CD4-positive, alpha-beta T cell treated with Interleukin-17A for 4 hours (primary cell): ENCODE results near the gene MYZAP.

Experiments used
- DNase-seq: peaks from one replicate; pipeline ENCODE4 v3.0.0-alpha.2; 2020; ENCODE audit warnings: mixed read lengths

MYZAP gene

DNA sequence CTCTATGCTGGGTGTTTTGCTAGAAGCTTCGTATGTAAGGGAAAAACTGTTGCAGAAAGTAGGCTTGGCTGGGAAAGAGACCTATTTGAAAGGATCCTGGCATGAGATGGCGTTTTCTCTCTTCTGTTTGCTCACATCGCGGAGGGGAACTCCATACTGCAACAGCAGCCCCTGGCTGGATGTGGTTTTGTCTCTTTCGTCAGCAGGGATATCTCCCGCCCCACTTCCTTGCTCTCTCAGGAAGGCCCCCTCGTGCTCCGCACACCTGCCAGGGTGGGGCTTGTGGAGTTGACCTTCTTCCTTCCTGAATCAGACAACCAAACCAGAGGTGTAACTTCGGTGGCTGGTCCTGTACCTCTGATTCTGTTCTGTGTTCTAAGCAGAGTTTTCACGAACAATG, 26.4 kb upstream of the MYZAP start:
- peak; percentile 59 for DNase-seq

DNA sequence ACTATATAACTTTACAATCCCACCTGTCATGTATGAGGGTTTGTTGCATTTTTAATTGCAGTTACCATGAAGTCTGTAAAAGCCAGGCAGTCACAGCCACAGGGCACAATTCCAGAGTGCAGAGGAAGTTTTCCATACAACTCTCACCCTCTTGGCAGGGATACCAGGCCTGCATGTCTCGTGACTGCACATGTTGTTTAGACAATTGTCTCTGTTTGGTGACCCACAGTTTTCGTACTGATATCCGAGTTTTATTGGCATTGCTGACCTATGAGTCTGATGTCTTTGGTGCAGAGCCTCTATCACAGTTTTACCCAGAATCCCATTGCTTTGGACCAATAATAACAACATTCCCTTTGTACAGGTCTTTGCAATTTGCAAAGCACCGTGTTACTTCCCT, 24.9 kb upstream of the MYZAP start:
- no peak for DNase-seq

DNA sequence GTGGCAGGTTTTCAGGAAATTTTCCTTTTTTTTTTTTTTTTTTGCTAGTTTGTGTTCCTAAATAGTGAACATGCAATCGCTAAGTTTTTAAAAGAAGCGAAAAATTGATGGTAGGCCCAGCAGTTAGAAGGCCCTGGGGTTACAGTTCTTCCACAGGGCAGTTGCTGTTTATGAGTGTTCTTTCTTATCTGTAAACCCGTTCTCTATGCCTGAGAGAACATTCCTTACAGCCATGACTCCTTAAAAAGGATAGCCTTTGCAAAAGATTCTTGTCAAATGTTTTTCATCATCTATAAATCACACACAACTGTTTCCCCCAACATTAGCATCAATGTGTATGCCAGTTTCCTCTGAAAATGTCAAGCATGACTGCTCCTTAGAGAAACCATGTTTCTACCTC, 23.8 kb upstream of the MYZAP start:
- DNase-seq = no peak

DNA sequence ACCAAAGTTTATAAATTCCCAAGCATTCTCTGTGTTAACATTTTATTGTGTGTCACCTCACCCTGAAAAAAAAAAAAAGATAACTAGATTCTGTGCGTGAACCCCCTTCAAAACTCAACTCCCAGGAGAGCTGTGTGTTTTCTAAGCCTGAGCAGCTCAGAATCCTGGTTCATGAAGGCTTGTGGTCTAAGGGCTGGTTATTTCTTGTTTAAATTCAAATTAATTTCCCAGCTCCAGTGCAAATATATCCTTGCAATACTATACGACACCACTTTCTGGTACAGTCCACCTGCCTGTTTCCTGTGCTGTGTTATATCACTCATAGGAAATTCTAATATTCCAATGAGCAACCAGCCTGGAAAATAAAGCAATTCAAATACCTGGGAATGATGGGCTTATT, 23.4 kb upstream of the MYZAP start:
- DNase-seq = no peak

DNA sequence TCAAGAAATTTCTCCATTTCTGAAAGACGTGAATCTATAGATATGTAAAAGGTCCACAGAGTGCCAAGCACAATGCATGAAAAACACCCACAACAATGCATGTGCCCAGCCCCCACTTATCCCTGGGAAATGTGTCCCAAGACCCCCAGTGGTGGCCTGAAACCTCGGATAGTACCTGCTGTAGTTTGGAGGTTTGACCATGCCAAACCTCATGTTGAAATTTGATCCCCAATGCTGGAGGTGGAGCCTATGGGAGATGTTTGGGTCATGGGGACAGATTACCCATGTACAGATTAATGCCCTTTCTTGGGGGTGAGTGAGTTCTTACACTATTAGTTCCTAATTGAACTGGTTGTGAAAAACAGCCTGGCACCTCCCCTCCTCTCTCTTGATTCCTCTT, 21.4 kb upstream of the MYZAP start:
- DNase-seq = no peak

DNA sequence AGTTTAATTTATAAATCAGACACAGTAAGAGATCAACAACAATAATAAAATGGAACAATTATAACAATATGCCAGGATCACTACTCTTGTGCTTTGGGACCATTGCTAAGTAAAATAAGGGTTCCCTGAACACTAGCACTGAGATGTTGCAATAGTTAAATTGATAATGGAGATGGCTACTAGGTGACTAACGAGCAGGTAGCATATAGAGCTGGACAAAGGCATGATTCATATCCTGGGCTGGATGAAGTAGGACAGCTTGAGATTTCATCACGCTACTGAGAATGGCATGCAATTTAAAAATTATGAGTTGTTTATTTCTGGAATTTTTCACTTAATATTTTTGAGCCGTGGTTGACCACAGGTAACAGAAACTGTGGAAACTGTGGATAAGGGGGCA, 20.7 kb upstream of the MYZAP start:
- DNase-seq = no peak

GRCh38 chr15:57571725-57572124, 20.0 kb upstream of the MYZAP start:
- DNase-seq = no peak

- DNase-seq = no peak
Measured at GRCh38 chr15:57572468-57572867, 19.2 kb upstream of the MYZAP start.

GRCh38 chr15:57573151-57573550, 18.6 kb upstream of the MYZAP start:
- DNase-seq = no peak

DNA sequence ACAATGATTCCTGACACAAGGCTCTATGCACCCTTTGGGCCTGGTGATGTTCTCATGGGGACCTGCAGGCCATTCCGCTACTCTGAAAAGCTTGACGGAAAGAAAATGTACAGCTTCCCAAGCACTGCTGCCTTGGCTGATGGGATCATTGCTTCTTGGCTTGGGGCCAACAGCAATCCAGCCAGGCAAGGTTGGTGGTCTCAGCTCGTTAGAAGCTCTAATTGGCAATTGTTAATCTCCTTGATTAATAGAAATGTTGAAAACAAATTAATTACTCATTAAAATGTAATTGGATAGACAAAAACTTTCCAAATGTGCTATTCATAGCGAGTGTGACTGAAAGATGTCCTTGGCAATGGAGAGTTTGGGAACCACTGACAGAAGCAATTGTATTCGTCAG, 16.3 kb upstream of the MYZAP start:
- DNase-seq = no peak

GRCh38 chr15:57578288-57578900, 13.3 kb upstream of the MYZAP start:
- DNase-seq = no peak

GRCh38 chr15:57580428-57580827, 11.3 kb upstream of the MYZAP start:
- no peak for DNase-seq

DNA sequence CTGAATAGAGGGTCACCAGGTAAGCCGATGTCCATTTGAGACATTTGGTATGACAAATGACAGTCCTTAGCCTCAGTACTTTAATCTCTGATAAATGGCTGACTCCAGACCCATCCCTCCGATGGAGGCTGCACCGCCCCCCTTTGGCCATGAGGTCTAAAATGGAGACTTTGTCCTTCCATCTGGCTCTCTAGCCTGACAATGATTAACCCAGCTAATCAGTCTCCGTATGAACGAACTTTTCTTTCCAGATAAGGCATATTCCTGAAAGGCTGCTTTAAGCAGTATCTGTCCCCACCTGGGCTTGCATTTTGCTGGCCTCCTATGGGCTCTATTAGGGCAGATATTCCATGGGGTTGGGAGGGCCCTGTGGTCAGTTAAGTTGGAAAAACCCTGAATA, 10.8 kb upstream of the MYZAP start:
- no peak for DNase-seq

GRCh38 chr15:57582090-57582489, 9.6 kb upstream of the MYZAP start:
- DNase-seq = no peak

DNA sequence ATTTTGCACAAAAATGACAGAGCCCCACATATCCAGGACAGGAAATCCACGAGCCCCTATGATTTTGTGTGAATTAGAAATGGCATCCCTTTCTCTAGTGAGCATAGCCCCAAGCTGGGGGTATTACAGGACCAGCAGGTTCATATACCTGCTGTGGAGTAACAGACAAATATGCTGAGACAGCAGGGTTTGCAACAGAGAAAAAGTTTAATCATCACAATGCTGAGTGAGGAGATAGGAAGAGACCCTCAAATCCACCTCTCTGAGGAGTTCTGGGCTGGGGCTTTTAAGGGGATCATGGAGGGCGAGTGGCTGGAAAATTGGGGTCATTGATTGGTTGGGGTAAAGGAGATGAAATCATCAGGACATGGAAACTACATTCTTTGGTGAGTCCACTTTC, 8.4 kb upstream of the MYZAP start:
- DNase-seq = no peak

DNA sequence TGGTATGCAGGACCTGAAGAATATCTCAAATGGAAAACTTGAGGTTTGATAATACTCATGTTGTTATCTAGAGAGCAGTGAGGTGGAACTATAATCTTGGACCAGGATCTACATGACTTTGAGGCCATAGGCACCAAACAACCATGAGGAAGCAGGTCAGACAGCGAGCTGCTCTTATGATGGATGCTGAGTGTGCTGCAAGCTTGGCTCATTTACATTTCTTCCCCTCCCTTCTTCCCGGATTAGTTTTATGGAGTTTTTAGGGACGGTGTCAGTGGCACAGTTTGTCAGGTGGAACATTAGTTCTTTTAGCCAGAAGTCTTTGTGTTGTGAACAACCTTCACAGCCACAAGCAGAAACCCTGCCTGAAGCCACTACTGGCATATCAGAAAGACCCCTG, 8.0 kb upstream of the MYZAP start:
- no peak for DNase-seq

GRCh38 chr15:57586661-57587424, 4.9 kb upstream of the MYZAP start:
- DNase-seq = no peak

DNA sequence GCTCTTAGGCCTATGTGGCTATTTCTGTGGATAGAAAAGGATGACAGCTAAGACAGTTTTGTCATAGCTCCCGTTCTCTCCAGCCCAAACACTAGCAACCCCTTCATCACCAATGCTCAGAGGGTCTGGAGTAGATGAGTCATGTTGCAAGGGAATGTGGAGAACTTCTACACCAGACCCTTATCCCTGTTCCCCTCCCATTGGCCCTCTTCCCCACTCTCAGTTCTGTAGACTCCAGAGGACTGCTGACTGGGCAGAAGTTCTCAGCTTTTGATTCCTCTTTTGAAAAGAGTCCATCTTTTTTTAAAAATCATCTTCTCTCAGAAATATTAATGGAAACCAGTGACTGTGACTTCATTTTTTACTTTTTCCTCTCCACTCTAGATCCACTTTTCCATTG, 2.4 kb upstream of the MYZAP start:
- no peak for DNase-seq

GRCh38 chr15:57589754-57590153, 1.9 kb upstream of the MYZAP start:
- DNase-seq = no peak

DNA sequence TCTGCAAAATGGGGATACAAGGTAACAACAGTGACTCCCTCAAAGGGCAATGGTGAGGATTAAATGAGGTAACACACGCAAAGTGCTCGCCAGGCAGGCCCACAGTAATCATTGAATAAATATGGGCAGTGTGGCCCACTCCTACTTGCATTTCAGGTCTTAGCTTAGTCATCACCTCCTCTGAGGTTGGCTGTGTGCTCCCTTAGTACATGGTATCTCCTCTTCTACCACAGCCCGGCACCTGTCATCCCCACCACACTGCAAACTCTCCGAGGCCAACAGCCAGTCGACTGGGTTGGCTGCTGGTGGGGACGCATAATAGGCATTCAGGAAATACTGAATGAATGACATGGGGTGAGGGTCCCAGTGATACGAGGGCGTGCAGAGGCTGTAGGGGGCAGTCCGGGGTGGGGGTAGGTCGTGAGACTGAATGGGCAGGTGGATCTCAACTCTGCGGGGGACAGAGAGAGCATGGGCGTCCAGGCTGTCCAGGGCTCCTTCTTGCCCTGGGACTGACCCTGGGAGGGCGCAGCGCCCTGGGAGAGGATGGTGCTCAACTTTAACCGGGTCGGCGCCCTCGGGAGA, 375 bp upstream of the MYZAP start:
- peak; percentile 18 for DNase-seq

DNA sequence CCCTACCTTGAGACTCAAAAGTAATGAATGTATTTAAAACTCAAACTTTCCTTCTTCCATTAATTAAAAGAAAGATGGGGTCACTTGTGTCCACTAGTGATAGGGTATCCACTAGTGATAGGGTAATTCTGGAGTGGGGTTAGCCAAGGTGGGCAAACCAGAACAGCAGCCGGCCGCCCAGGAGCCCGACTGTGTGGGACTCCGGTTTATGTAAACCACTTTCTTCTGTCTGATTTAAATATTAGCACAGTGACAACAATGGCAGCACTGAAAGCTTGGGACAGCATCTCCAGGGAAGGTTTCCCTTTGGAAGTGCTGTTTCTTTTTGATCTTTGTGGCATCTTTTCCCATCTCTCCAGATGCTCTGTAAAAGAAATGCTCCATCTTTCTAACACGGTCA, 722 bp downstream of the MYZAP start:
- DNase-seq = no peak

GRCh38 chr15:57592836-57593420, 1.2 kb downstream of the MYZAP start:
- DNase-seq = no peak

DNA sequence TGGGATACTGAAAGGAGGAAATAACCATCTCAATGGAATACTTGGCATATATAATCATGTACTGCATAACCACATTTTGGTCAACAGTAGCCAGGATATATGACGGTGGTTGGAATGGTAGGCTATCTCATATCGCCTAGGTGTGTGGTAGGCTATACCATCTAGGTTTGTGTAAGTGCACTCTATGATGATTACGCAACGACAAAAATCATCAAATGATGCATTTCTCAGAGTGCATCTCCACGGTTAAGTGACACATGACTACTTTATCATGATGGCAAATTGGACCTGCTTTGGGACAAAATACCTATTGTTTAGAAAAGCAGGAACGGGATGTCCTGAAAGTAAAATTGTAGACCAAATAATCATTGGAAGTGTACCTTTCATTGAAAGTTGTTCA, 2.8 kb downstream of the MYZAP start:
- DNase-seq = no peak
